ENCODE measurements around the gene SCRN1. TPM values are rescaled to one million over a fixed set of nuclear protein-coding genes. Genes with fewer than 3 reads are reported as not detected.
A peak's percentile ranks its signal among the peaks of the same experiment; 100 is the strongest.

SCRN1 gene
- total and polyA plus RNA-seq, 3 experiments from 2014 or later: 3.5 to 13.9 (median 4.3) TPM

GRCh38 chr7:29878081-29878688 is 111.4 kb downstream of the SCRN1 start:
- Histone ChIP-seq H3K4me1 (ENCODE audit: insufficient read depth, low read length) (no peaks in the 10 kb centered on the region), H3K27me3 (ENCODE audit: insufficient read depth, low read length, poor library complexity, severe bottlenecking) (no peaks in the 10 kb centered on the region), H3K27ac (ENCODE audit: low read depth, low read length) (no peak overlapping the region), H3K4me3 (ENCODE audit: low read length) (no peak overlapping the region), H3K9me3 (ENCODE audit: low read length) (no peaks in the 10 kb centered on the region), H3K36me3 (ENCODE audit: insufficient read depth, low read length) (no peaks in the 10 kb centered on the region)
- Mint-ChIP-seq H3K27me3 (peaks cover 9 to 12% of the 10 kb centered on the region in 2 donors), H3K9me3 (no peaks in the 10 kb centered on the region), H3K27ac (no peak overlapping the region), H3K4me3 (peak overlapping the region in 1 of 7 donors; percentile 10), H3K4me1 (peaks cover 2 to 6% (median 3%) of the 10 kb centered on the region in 3 donors), H3K36me3 (no peaks in the 10 kb centered on the region)
- ChIA-PET CTCF (interaction anchor here (1.2 to 1.5 kb wide), 2 partner anchors 12 to 184 kb away, joined by 3 to 12 read pairs; no protein-coding TSS in a partner anchor), POLR2A (no interaction called here)
- DNase-seq: peak in 2 of 5 donors; percentile 6 to 9

- Histone ChIP-seq H3K9me3 (ENCODE audit: low read length) (no peaks in the 10 kb centered on the region), H3K27me3 (ENCODE audit: insufficient read depth, low read length, poor library complexity, severe bottlenecking) (no peaks in the 10 kb centered on the region), H3K4me1 (ENCODE audit: insufficient read depth, low read length) (no peaks in the 10 kb centered on the region), H3K36me3 (ENCODE audit: insufficient read depth, low read length) (no peaks in the 10 kb centered on the region), H3K27ac (ENCODE audit: low read depth, low read length) (no peak overlapping the region), H3K4me3 (ENCODE audit: low read length) (no peak overlapping the region)
- POLR2A ChIA-PET: no interaction called here
- Mint-ChIP-seq H3K27me3 (peaks cover 8 to 9% of the 10 kb centered on the region in 2 donors), H3K36me3 (no peaks in the 10 kb centered on the region), H3K4me1 (peaks cover 0 to 2% (median 0%) of the 10 kb centered on the region in 3 donors), H3K27ac (no peak overlapping the region), H3K4me3 (no peak overlapping the region), H3K9me3 (no peaks in the 10 kb centered on the region)
- DNase-seq: no peak
- CTCF ChIA-PET: interaction anchor here (1.0 kb wide), 1 partner anchor 185 kb away, joined by 4 read pairs; no protein-coding TSS in a partner anchor
Measured at GRCh38 chr7:29877196-29877595, 112.4 kb downstream of the SCRN1 start.

DNA sequence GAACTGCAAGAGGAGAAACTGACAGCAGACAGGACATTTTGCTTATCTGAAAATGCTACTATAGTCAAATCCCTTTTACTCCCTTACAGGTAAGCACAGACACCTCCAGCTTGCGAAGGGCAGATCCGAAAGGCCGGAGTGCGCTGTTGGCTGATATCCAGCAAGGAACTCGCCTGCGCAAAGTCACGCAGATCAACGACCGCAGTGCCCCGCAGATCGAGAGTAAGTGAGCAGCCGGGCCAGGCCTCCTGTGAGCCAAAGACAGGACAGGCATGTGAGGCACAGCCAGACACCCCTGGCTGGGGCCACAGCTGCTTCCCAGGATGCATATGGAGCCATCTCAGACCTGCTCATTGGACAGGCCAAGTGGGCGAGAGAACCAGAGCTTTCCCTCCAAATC is 113.9 kb downstream of the SCRN1 start:
- CTCF ChIA-PET: no interaction called here
- Mint-ChIP-seq H3K4me3 (no peak overlapping the region), H3K9me3 (no peaks in the 10 kb centered on the region), H3K27me3 (peaks cover 8 to 11% of the 10 kb centered on the region in 2 donors), H3K27ac (no peak overlapping the region), H3K36me3 (no peaks in the 10 kb centered on the region), H3K4me1 (peaks cover 0 to 2% (median 0%) of the 10 kb centered on the region in 3 donors)
- POLR2A ChIA-PET: no interaction called here
- DNase-seq: no peak
- no peak overlapping the region for H3K27ac ChIP-seq (ENCODE audit: low read depth, low read length)
- H3K27me3 ChIP-seq (ENCODE audit: insufficient read depth, low read length, poor library complexity, severe bottlenecking): no peaks in the 10 kb centered on the region
- no peaks in the 10 kb centered on the region for H3K9me3 ChIP-seq (ENCODE audit: low read length)
- no peak overlapping the region for H3K4me3 ChIP-seq (ENCODE audit: low read length)
- no peaks in the 10 kb centered on the region for H3K36me3 ChIP-seq (ENCODE audit: insufficient read depth, low read length)
- H3K4me1 ChIP-seq (ENCODE audit: insufficient read depth, low read length): no peaks in the 10 kb centered on the region

GRCh38 chr7:29873644-29874294 is 115.8 kb downstream of the SCRN1 start:
- Histone ChIP-seq H3K4me1 (ENCODE audit: insufficient read depth, low read length) (no peaks in the 10 kb centered on the region), H3K27ac (ENCODE audit: low read depth, low read length) (no peak overlapping the region), H3K36me3 (ENCODE audit: insufficient read depth, low read length) (no peaks in the 10 kb centered on the region), H3K4me3 (ENCODE audit: low read length) (no peak overlapping the region), H3K9me3 (ENCODE audit: low read length) (no peaks in the 10 kb centered on the region), H3K27me3 (ENCODE audit: insufficient read depth, low read length, poor library complexity, severe bottlenecking) (no peaks in the 10 kb centered on the region)
- Mint-ChIP-seq H3K4me1 (peaks cover 0 to 2% (median 0%) of the 10 kb centered on the region in 3 donors), H3K36me3 (no peaks in the 10 kb centered on the region), H3K27me3 (peaks cover 8 to 17% of the 10 kb centered on the region in 2 donors), H3K9me3 (no peaks in the 10 kb centered on the region), H3K27ac (no peak overlapping the region), H3K4me3 (no peak overlapping the region)
- ChIA-PET CTCF (no interaction called here), POLR2A (no interaction called here)
- no peak for DNase-seq

DNA sequence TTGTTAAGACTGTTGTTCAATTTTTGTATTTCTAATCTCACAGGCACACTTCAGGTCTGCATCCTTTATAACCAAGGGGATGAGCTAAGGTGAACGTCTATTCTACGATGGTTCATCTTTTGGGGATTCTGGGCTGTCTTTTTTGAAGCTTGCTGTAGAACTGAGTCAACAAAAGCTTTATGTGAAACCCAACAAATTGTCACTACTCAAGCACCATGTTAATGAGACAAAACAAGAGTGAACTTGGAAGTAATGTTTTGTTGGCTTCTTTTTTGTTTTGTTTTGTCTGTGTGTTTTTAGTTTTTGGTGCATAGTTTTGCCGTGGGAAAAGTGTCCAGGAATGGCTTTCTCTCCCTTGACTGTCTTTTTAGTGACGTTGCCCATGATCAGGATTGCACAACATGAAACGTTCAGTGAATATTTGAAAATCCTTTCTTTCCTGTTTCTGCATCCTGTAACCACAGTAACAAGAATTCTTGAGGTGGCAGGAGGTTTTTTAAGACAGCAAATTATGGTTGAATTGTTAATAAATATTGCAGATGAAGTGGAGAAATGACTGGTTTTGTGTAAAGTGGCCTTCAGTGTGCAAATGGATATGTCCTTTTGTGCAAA is 117.7 kb downstream of the SCRN1 start:
- no peaks in the 10 kb centered on the region for H3K27me3 ChIP-seq (ENCODE audit: insufficient read depth, low read length, poor library complexity, severe bottlenecking)
- no peaks in the 10 kb centered on the region for H3K9me3 Mint-ChIP-seq
- no peaks in the 10 kb centered on the region for H3K4me1 Mint-ChIP-seq
- H3K4me1 ChIP-seq (ENCODE audit: insufficient read depth, low read length): no peaks in the 10 kb centered on the region
- no peak overlapping the region for H3K27ac ChIP-seq (ENCODE audit: low read depth, low read length)
- DNase-seq: no peak
- H3K36me3 Mint-ChIP-seq: no peaks in the 10 kb centered on the region
- no peaks in the 10 kb centered on the region for H3K36me3 ChIP-seq (ENCODE audit: insufficient read depth, low read length)
- no peak overlapping the region for H3K4me3 ChIP-seq (ENCODE audit: low read length)
- H3K4me3 Mint-ChIP-seq: no peak overlapping the region
- ChIA-PET CTCF (no interaction called here), POLR2A (no interaction called here)
- no peaks in the 10 kb centered on the region for H3K9me3 ChIP-seq (ENCODE audit: low read length)
- H3K27me3 Mint-ChIP-seq: peaks cover 5 to 25% of the 10 kb centered on the region in 2 donors
- H3K27ac Mint-ChIP-seq: no peak overlapping the region

Other genes with a start within 250 kb of the SCRN1 start
- not detected for gene WIPF3, start 183.3 kb downstream of the SCRN1 start, total RNA-seq
- gene WIPF3, start 183.3 kb downstream of the SCRN1 start, polyA plus RNA-seq: not detected
- 1 to 10 TPM; 4.1 to 4.6 TPM for gene FKBP14, start 36.9 kb upstream of the SCRN1 start, total RNA-seq
- gene FKBP14, start 36.9 kb upstream of the SCRN1 start, polyA plus RNA-seq: 1.2 TPM
- 1 to 10 TPM; 9.0 to 10.0 TPM for gene PLEKHA8, start 38.6 kb upstream of the SCRN1 start, total RNA-seq
- 3.7 TPM for gene PLEKHA8, start 38.6 kb upstream of the SCRN1 start, polyA plus RNA-seq
- 1 to 10 TPM; 4.9 to 6.2 TPM for gene MTURN, start 145.2 kb upstream of the SCRN1 start, total RNA-seq
- gene MTURN, start 145.2 kb upstream of the SCRN1 start, polyA plus RNA-seq: 4.9 TPM